SK-N-SH (cell line): Measurements from ENCODE around the gene ZNHIT3. TPM values are rescaled to one million over a fixed set of nuclear protein-coding genes. Genes with fewer than 3 reads are reported as not detected.

Experiments used
- CTCF ChIA-PET: fragments of 300-600, 350-600 bp; formaldehyde crosslinking; extraction: SDS; loops from one replicate; lab custom pipeline; 2021; lab: Yijun Ruan, JAX
- POLR2A ChIA-PET: fragments of 350-600 bp; sonication (Branson Sonifier 250); formaldehyde crosslinking; extraction: SDS; loops from one replicate; lab custom pipeline; 2020; ENCODE audit warnings: antibody characterized with exemption, inconsistent platforms; lab: Yijun Ruan, JAX
- DNase-seq: peaks from one replicate; pipeline ENCODE4 v3.0.0; 2012
- H2AFZ ChIP-seq: fragments of 200-600 bp; sonication (generic); 2 replicates; pipeline ENCODE4 v1.8.1; 2016; ENCODE audit warnings: antibody characterized with exemption, mild to moderate bottlenecking, low read depth
- H3F3A ChIP-seq: fragments of 200-600 bp; sonication (generic); replicated peaks from 2 replicates; pipeline ENCODE3; 2016; ENCODE audit warnings: antibody characterized with exemption, mild to moderate bottlenecking; ENCODE audit not compliant: insufficient read depth
- H3K27ac ChIP-seq, 2 experiments: fragments of 200-500 bp in 1 of 2; fragments of 200-600 bp in 1 of 2; sonication (Bioruptor generic) in 1 of 2; sonication (generic), shearing (Covaris generic) in 1 of 2; 2 replicates each; pipeline versions ENCODE4 v1.5.1 to v1.6.1; 2014 to 2016; ENCODE audit warnings: low read depth in 2 of 2, inconsistent platforms in 1 of 2, low read length in 1 of 2, mild to moderate bottlenecking in 1 of 2, mixed read lengths in 1 of 2
- H3K27me3 ChIP-seq: fragments of 200-600 bp; sonication (generic), shearing (Covaris generic); 2 replicates; pipeline ENCODE4 v1.6.1; 2016; ENCODE audit warnings: mixed run types; ENCODE audit not compliant: insufficient read depth
- H3K36me3 ChIP-seq, 2 experiments: fragments of 200-500 bp in 1 of 2; fragments of 200-600 bp in 1 of 2; sonication (Bioruptor generic) in 1 of 2; sonication (generic) in 1 of 2; replicated peaks in 1 of 2; 2 replicates each; pipeline versions ENCODE3 to v1.5.1; 2014 to 2016; ENCODE audit warnings: low read length in 1 of 2, mild to moderate bottlenecking in 1 of 2; ENCODE audit not compliant: insufficient read depth in 2 of 2, control insufficient read depth in 1 of 2
- H3K4me1 ChIP-seq, 2 experiments: fragments of 200-500 bp in 1 of 2; fragments of 200-600 bp in 1 of 2; sonication (Bioruptor generic) in 1 of 2; sonication (generic), shearing (Covaris generic) in 1 of 2; 2 replicates each; pipeline versions ENCODE4 v1.5.1 to v1.6.1; 2014 to 2016; ENCODE audit warnings: low read depth in 1 of 2, low read length in 1 of 2, mixed run types in 1 of 2; ENCODE audit not compliant: insufficient read depth in 2 of 2, control insufficient read depth in 1 of 2
- H3K4me2 ChIP-seq: fragments of 200-600 bp; sonication (generic), shearing (Covaris generic); 2 replicates; pipeline ENCODE4 v1.6.1; 2017; ENCODE audit warnings: mixed run types
- H3K4me3 ChIP-seq, 2 experiments: fragments of 200-500 bp in 1 of 2; fragments of 200-600 bp in 1 of 2; sonication (Bioruptor generic) in 1 of 2; sonication (generic), shearing (Covaris generic) in 1 of 2; 2 replicates each; pipeline versions ENCODE4 v1.5.1 to v1.8.1; 2014 to 2016; ENCODE audit warnings: low read depth in 2 of 2, inconsistent platforms in 1 of 2, low read length in 1 of 2, mild to moderate bottlenecking in 1 of 2, mixed read lengths in 1 of 2, moderate library complexity in 1 of 2
- H3K79me2 ChIP-seq: fragments of 200-600 bp; sonication (generic); 2 replicates; pipeline ENCODE4 v1.8.1; 2017; ENCODE audit warnings: mild to moderate bottlenecking; ENCODE audit not compliant: insufficient read depth
- H3K9ac ChIP-seq: fragments of 200-600 bp; sonication (generic); 2 replicates; pipeline ENCODE4 v1.6.1; 2017; ENCODE audit warnings: mixed run types
- H3K9me2 ChIP-seq: fragments of 200-600 bp; sonication (generic); 2 replicates; pipeline ENCODE4 v1.6.1; 2017; ENCODE audit warnings: mixed run types
- H3K9me3 ChIP-seq: fragments of 200-600 bp; sonication (generic); 2 replicates; pipeline ENCODE4 v1.6.1; 2017; ENCODE audit warnings: mixed run types, mild to moderate bottlenecking, moderate library complexity
- H4K20me1 ChIP-seq: fragments of 200-600 bp; sonication (generic); 2 replicates; pipeline ENCODE4 v1.6.1; 2017; ENCODE audit warnings: mild to moderate bottlenecking, mixed run types; ENCODE audit not compliant: insufficient read depth
- CHD2 ChIP-seq: fragments of 150-350 bp; IDR thresholded peaks from 2 replicates; pipeline ENCODE4 v1.6.1; 2018; ENCODE audit warnings: low read length; ENCODE audit not compliant: partially characterized antibody
- CTCF ChIP-seq: fragments of 200-600 bp; sonication (generic); IDR thresholded peaks from 2 replicates; pipeline ENCODE4 v1.6.1; 2017; ENCODE audit warnings: antibody characterized with exemption, mild to moderate bottlenecking, moderate library complexity
- ELF1 ChIP-seq: IDR thresholded peaks from 2 replicates; pipeline ENCODE4 v1.4.0; 2012
- GABPA ChIP-seq: IDR thresholded peaks from 2 replicates; pipeline ENCODE4 v1.4.0; 2012; ENCODE audit warnings: low read depth, mild to moderate bottlenecking
- GATA2 ChIP-seq: sonication (generic); formaldehyde crosslinking; IDR thresholded peaks from 2 replicates; pipeline ENCODE4 v1.5.0; 2020; ENCODE audit warnings: mild to moderate bottlenecking, missing genetic modification reagents
- IRF3 ChIP-seq: fragments of 150-350 bp; IDR thresholded peaks from 2 replicates; pipeline ENCODE4 v1.6.1; 2016; ENCODE audit warnings: mild to moderate bottlenecking, low read depth, low read length
- MAX ChIP-seq: IDR thresholded peaks from 2 replicates; pipeline ENCODE4 v1.4.0; 2012; ENCODE audit warnings: low read depth
- MXI1 ChIP-seq: IDR thresholded peaks from 2 replicates; pipeline ENCODE4 v1.6.1; 2012; ENCODE audit warnings: mild to moderate bottlenecking, low read depth, low read length, improper control_type of control experiment
- NRF1 ChIP-seq: IDR thresholded peaks from 2 replicates; pipeline ENCODE4 v1.6.1; 2012; ENCODE audit warnings: low read depth, mild to moderate bottlenecking, low read length
- POLR2AphosphoS5 ChIP-seq: IDR thresholded peaks from 2 replicates; pipeline ENCODE4 v1.6.1; 2012; ENCODE audit warnings: low read depth, low read length
- RCOR1 ChIP-seq: fragments of 150-350 bp; IDR thresholded peaks from 2 replicates; pipeline ENCODE4 v1.6.1; 2017; ENCODE audit warnings: antibody characterized with exemption, low read length
- REST ChIP-seq: IDR thresholded peaks from 2 replicates; pipeline ENCODE4 v1.6.1; 2012; ENCODE audit warnings: mild to moderate bottlenecking, low read depth, low read length, moderate library complexity
- RFX5 ChIP-seq: IDR thresholded peaks from 2 replicates; pipeline ENCODE4 v1.6.1; 2012; ENCODE audit warnings: mild to moderate bottlenecking, improper control_type of control experiment, low read length
- TAF1 ChIP-seq: IDR thresholded peaks from 2 replicates; pipeline ENCODE4 v1.6.1; 2012; ENCODE audit warnings: low read depth, mild to moderate bottlenecking, low read length, moderate library complexity, borderline replicate concordance
- USF1 ChIP-seq: IDR thresholded peaks from 2 replicates; pipeline ENCODE4 v1.4.0; 2012; ENCODE audit warnings: low read depth, borderline replicate concordance
- USF2 ChIP-seq: fragments of 150-350 bp; IDR thresholded peaks from 2 replicates; pipeline ENCODE4 v1.6.1; 2017; ENCODE audit warnings: antibody characterized with exemption, low read length, low read depth, borderline replicate concordance
- YY1 ChIP-seq: IDR thresholded peaks from 2 replicates; pipeline ENCODE4 v1.4.0; 2012; ENCODE audit warnings: low read depth, mild to moderate bottlenecking
- WGBS: methylation state at CpG from one replicate; pipeline ENCODE4 v1.1.6; 2017; ENCODE audit warnings: low lambda C conversion rate; 5-methylcytosine and 5-hydroxymethylcytosine counted together
- polyA plus RNA-seq, 3 experiments: library from polyadenylated mRNA; depleted of rRNA; stranded (reverse); fragments of >200 nt; gene quantifications; 2 replicates each; pipeline ENCODE4 v1.2.3, GENCODE V29; 2012

ZNHIT3 gene
- 59.9 and 68.5 TPM in 2 replicates for polyA plus RNA-seq (2012; rRNA removed)
- polyA plus RNA-seq (2012; cell fraction: cytosol; rRNA removed), result 74.5 and 82.1 TPM in 2 replicates
- polyA plus RNA-seq (2012; cell fraction: nucleus; rRNA removed), result 27.8 and 34.0 TPM in 2 replicates

GRCh38 chr17:36486204-36487194 is at the start of gene ZNHIT3:
TSS of gene ZNHIT3 (plus strand) at chr17:36486681. CDS start at chr17:36486700, 19 bp downstream.
- Histone ChIP-seq H3K4me1 (peaks cover 0 to 24% of the 10 kb centered on the region in 2 experiments; a peak in 2 of 4 replicates), H2AFZ (peak within 1 kb of the TSS; percentile 99), H3K9ac (peak within 1 kb of the TSS; percentile 75), H3K4me3 (peak within 1 kb of the TSS; percentile 75 to 99)
- peak; percentile 95 for DNase-seq
- POLR2A ChIA-PET, result interaction anchor here (1.0 to 1.4 kb wide), 3 partner anchors 8 to 28 kb away, joined by 3 to 8 read pairs (median 5); no protein-coding TSS in a partner anchor
- TF ChIP-seq RCOR1 (0 out of 2 replicates have a peak, but pooled peaks have one; percentile 55), USF2 (no peak), CHD2 (peak; percentile 84), REST (0 out of 2 replicates have a peak, but pooled peaks have one; percentile 43), CTCF (no peak), ELF1 (peak; percentile 89), USF1 (no peak; the same call in 1 of the 2 replicates), IRF3 (peak; percentile 34; the same call in 1 of the 2 replicates), POLR2AphosphoS5 (peak; percentile 86), GATA2 (CRISPR knock-in tag) (no peak), MXI1 (peak; percentile 96), YY1 (peak; percentile 83), GABPA (peak; percentile 66), MAX (peak; percentile 84), NRF1 (peak; percentile 83), RFX5 (0 out of 2 replicates have a peak, but pooled peaks have one; percentile 30), TAF1 (peak; percentile 64; the same call in 1 of the 2 replicates)
- TF ChIP-seq, all 33 proteins: peak for 13
- Histone ChIP-seq H3K27ac (peak within 1 kb of the TSS; percentile 38 to 62; a peak in 3 of 4 replicates), H3K79me2 (peaks cover 54% of the 10 kb centered on the region), H3K36me3 (peaks cover 0 to 20% of the 10 kb centered on the region in 2 experiments), H3K9me2 (no peaks in the 10 kb centered on the region), H3K4me2 (peak within 1 kb of the TSS; percentile 94), H3K9me3 (no peaks in the 10 kb centered on the region), H3F3A (no peaks in the 10 kb centered on the region), H4K20me1 (peaks cover 8% of the 10 kb centered on the region; the same call in 1 of the 2 replicates), H3K27me3 (peaks cover 11% of the 10 kb centered on the region; the same call in 1 of the 2 replicates)
- 4% methylated on average over 38 of the region's 73 CpGs for WGBS
- CTCF ChIA-PET, result interaction anchor here (0.6 to 1.0 kb wide), 3 partner anchors 47 to 338 kb away, joined by 3 read pairs; no protein-coding TSS in a partner anchor
